GM12878 (cell line): ENCODE results near the gene FBXW9. TPM values are rescaled to one million over a fixed set of nuclear protein-coding genes. Genes with fewer than 3 reads are reported as not detected.

Experiments used
- ATAC-seq: fragments of 200-7000 bp; cut with Tn5 transposase; 3 replicates; pipeline ENCODE4 v1.9.1; 2020; ENCODE audit warnings: mild to moderate bottlenecking, moderate library complexity
- BruUV-seq: library from RNA; stranded (reverse); fragments of 400-500 nt; replicated peaks from 2 replicates; lab custom pipeline; 2021; lab: Mats Ljungman, UMichigan
- CTCF ChIA-PET: fragments of 300-600 bp; sonication (Branson Sonifier 250); formaldehyde crosslinking; extraction: SDS; loops from one replicate; lab custom pipeline; 2021; ENCODE audit warnings: inconsistent platforms; lab: Yijun Ruan, JAX
- POLR2A ChIA-PET: fragments of 350-600 bp; formaldehyde crosslinking; extraction: SDS; loops from one replicate; lab custom pipeline; 2021; ENCODE audit warnings: inconsistent platforms; lab: Charles Lee
- RAD21 ChIA-PET: fragments of 300-600 bp; sonication (Branson Sonifier 250); formaldehyde crosslinking; loops from one replicate; lab custom pipeline; 2023; ENCODE audit warnings: antibody characterized with exemption; ENCODE audit not compliant: unreplicated experiment; lab: Charles Lee
- SMC1A ChIA-PET: fragments of 300-600 bp; sonication (Branson Sonifier 250); formaldehyde crosslinking; loops from one replicate; lab custom pipeline; 2023; ENCODE audit not compliant: unreplicated experiment, uncharacterized antibody; lab: Charles Lee
- DNase-seq: peaks from one replicate; pipeline ENCODE4 v3.0.0-alpha.2; 2011; ENCODE audit warnings: low read depth, low spot score
- FAIRE-seq: peaks from 3 replicates; lab custom pipeline; 2011; peaks lifted over from hg19 to GRCh38; lab: Jason Lieb, UNC
- H2AFZ ChIP-seq: 2 replicates; pipeline ENCODE4 v1.6.0; 2011; ENCODE audit warnings: low read depth, low read length, control low read depth; ENCODE audit not compliant: control insufficient read depth
- H3K27ac ChIP-seq: 2 replicates; pipeline ENCODE4 v1.5.1; 2011; ENCODE audit warnings: control low read depth; ENCODE audit not compliant: control insufficient read depth, insufficient read depth
- H3K27me3 ChIP-seq, 2 experiments: replicated peaks in 1 of 2; 2 replicates each; pipeline versions ENCODE4 v1.6.0 to v1.6.1; 2011; ENCODE audit warnings: low read length in 1 of 2; ENCODE audit not compliant: control insufficient read depth in 2 of 2, insufficient read depth in 2 of 2
- H3K36me3 ChIP-seq, 2 experiments: 2 replicates each; pipeline ENCODE4 v1.5.1; 2011; ENCODE audit warnings: low read length in 1 of 2; ENCODE audit not compliant: control insufficient read depth in 2 of 2, insufficient read depth in 2 of 2
- H3K4me1 ChIP-seq: 2 replicates; pipeline ENCODE4 v1.6.1; 2011; ENCODE audit warnings: mild to moderate bottlenecking, low read length, moderate library complexity, mixed read lengths; ENCODE audit not compliant: control insufficient read depth, insufficient read depth
- H3K4me2 ChIP-seq: 2 replicates; pipeline ENCODE4 v1.6.0; 2011; ENCODE audit warnings: control low read depth; ENCODE audit not compliant: control insufficient read depth, insufficient read depth
- H3K4me3 ChIP-seq: fragments of 200-600 bp; sonication (generic); 2 replicates; pipeline ENCODE4 v1.5.1; 2016
- H3K79me2 ChIP-seq: 2 replicates; pipeline ENCODE4 v1.6.0; 2011; ENCODE audit warnings: low read length; ENCODE audit not compliant: control insufficient read depth, insufficient read depth
- H3K9ac ChIP-seq: 2 replicates; pipeline ENCODE4 v1.8.0; 2011; ENCODE audit warnings: low read length, control low read depth, mixed read lengths; ENCODE audit not compliant: control insufficient read depth, insufficient read depth
- H3K9me3 ChIP-seq: replicated peaks from 3 replicates; pipeline ENCODE4 v1.5.1; 2011; ENCODE audit warnings: mild to moderate bottlenecking, low read length; ENCODE audit not compliant: control insufficient read depth, insufficient read depth
- H4K20me1 ChIP-seq: 2 replicates; pipeline ENCODE4 v1.6.0; 2011; ENCODE audit not compliant: control insufficient read depth, insufficient read depth
- PAX5 ChIP-seq: IDR thresholded peaks from 2 replicates; pipeline ENCODE4 v1.6.1; 2011; ENCODE audit warnings: low read depth, low read length, borderline replicate concordance
- POLR2A ChIP-seq: IDR thresholded peaks from 2 replicates; pipeline ENCODE4 v1.6.1; 2011; ENCODE audit warnings: low read depth, mild to moderate bottlenecking, low read length
- SPI1 ChIP-seq: IDR thresholded peaks from 2 replicates; pipeline ENCODE4 v1.6.1; 2011; ENCODE audit warnings: low read depth, mild to moderate bottlenecking, low read length, moderate library complexity, borderline replicate concordance; ENCODE audit not compliant: insufficient read depth
- WGBS: methylation state at CpG from one replicate; pipeline ENCODE4 v1.1.6; 2016; ENCODE audit warnings: low lambda C conversion rate; ENCODE audit not compliant: insufficient replicate concordance, insufficient coverage; ENCODE audit errors: missing lambda C conversion rate; 5-methylcytosine and 5-hydroxymethylcytosine counted together
- in situ Hi-C: fragments of 300-500 bp; cut with MboI; formaldehyde crosslinking; loops from 9 replicates; pipeline ENCODE4 v1.14.3; 2018; ENCODE audit warnings: mixed read lengths
- intact Hi-C: fragments of 100-400 bp; cut with micrococcal nuclease; formaldehyde crosslinking; loops from one replicate; pipeline ENCODE4 v1.14.2; 2022; ENCODE audit not compliant: unreplicated experiment
- polyA plus RNA-seq, 11 experiments: library from polyadenylated mRNA; depleted of rRNA in 4 of 11; unstranded in 6 of 11; stranded (reverse) in 5 of 11; fragments of >200 nt; fragmentation: Nextera tagmentation in 4 of 11; fragmentation: Illumina TruSeq in 1 of 11; extraction: Ambion mirVana in 4 of 11; extraction: Trizol in 1 of 11; gene quantifications; 1 replicate in 1 of 11; 2 replicates in 10 of 11; pipeline versions ENCODE4 v1.2.1 to v1.2.3, GENCODE V29; 2011 to 2016; ENCODE audit warnings: inconsistent platforms in 2 of 11, missing spikeins in 2 of 11, low read depth in 1 of 11
- total RNA-seq, 4 experiments: library from RNA; depleted of rRNA in 3 of 4; stranded (reverse); fragments of >200 nt in 3 of 4; fragmentation: Illumina TruSeq in 1 of 4; extraction: Trizol in 1 of 4; gene quantifications; 2 replicates each; pipeline versions ENCODE4 v1.2.1 to v1.2.3, GENCODE V29; 2013 to 2021
- TF ChIP-seq, protein P1 (sequence below): fragments of 450-650 bp; IDR thresholded peaks from 2 replicates; pipeline ENCODE4 v1.6.1; 2016; ENCODE audit warnings: mild to moderate bottlenecking, moderate library complexity, borderline replicate concordance

The FBXW9 gene
- total and polyA plus RNA-seq, 10 of the 15 experiments (the other 5 are each of a cell fraction or from before 2014, with no cell fraction given): 0.21 to 14.8 (median 7.3) TPM

DNA sequence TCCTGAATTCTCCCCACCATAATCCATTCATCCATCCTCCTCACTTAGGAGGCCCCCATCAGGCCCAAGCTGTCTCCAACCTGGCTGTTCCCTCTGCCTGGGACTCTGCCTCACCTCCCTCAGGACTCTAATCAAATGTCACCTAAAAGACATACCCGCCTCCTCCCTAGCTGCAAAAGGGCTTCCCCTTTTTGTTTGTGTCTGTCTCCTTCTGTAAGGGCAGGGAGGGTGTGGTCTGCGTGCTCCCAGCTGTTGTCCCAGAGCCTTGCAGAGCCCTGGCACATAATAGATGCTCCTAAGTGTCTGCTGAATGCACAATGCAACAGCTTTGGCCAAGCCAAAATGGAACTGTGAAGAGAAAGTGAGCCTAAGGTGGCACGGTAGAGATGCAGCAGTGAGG, 33.6 kb upstream of the FBXW9 start:
- H4K20me1 ChIP-seq: peaks cover 11% of the 10 kb centered on the region

More for the DNA sequence above, 33.6 kb upstream of the FBXW9 start:
- Histone ChIP-seq H3K27ac (no peak overlapping the region), H3K79me2 (peaks cover 38% of the 10 kb centered on the region), H3K36me3 (peaks cover 25 to 26% of the 10 kb centered on the region in 2 experiments; a peak in 3 of 4 replicates), H3K4me2 (no peak overlapping the region), H2AFZ (no peak overlapping the region), H3K9me3 (no peaks in the 10 kb centered on the region), H3K4me1 (peaks cover 21% of the 10 kb centered on the region), H3K27me3 (no peaks in the 10 kb centered on the region), H3K4me3 (no peak overlapping the region), H3K9ac (no peak overlapping the region)
- ChIA-PET RAD21 (no interaction called here), SMC1A (no interaction called here), POLR2A (interaction anchor here (0.9 kb wide), 1 partner anchor 203 kb away, joined by 3 read pairs; the partner anchor contains the start of gene FARSA), CTCF (no interaction called here)
- WGBS: 50% methylated on average over 3 of the region's 3 CpGs
- FAIRE-seq: no peak
- ATAC-seq: no peak
- BruUV-seq: no TSS peak
- intact Hi-C loops: no loop called here
- no peak for DNase-seq
- in situ Hi-C loops: no loop called here
- peak; percentile 71 for TF ChIP-seq SPI1
- TF ChIP-seq, protein P1, sequence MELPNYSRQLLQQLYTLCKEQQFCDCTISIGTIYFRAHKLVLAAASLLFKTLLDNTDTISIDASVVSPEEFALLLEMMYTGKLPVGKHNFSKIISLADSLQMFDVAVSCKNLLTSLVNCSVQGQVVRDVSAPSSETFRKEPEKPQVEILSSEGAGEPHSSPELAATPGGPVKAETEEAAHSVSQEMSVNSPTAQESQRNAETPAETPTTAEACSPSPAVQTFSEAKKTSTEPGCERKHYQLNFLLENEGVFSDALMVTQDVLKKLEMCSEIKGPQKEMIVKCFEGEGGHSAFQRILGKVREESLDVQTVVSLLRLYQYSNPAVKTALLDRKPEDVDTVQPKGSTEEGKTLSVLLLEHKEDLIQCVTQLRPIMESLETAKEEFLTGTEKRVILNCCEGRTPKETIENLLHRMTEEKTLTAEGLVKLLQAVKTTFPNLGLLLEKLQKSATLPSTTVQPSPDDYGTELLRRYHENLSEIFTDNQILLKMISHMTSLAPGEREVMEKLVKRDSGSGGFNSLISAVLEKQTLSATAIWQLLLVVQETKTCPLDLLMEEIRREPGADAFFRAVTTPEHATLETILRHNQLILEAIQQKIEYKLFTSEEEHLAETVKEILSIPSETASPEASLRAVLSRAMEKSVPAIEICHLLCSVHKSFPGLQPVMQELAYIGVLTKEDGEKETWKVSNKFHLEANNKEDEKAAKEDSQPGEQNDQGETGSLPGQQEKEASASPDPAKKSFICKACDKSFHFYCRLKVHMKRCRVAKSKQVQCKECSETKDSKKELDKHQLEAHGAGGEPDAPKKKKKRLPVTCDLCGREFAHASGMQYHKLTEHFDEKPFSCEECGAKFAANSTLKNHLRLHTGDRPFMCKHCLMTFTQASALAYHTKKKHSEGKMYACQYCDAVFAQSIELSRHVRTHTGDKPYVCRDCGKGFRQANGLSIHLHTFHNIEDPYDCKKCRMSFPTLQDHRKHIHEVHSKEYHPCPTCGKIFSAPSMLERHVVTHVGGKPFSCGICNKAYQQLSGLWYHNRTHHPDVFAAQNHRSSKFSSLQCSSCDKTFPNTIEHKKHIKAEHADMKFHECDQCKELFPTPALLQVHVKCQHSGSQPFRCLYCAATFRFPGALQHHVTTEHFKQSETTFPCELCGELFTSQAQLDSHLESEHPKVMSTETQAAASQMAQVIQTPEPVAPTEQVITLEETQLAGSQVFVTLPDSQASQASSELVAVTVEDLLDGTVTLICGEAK: no peak
- 0 out of 2 replicates have a peak, but pooled peaks have one; percentile 53 for TF ChIP-seq PAX5
- 0 out of 2 replicates have a peak, but pooled peaks have one; percentile 47 for TF ChIP-seq POLR2A
